Ectodermal cell (in vitro differentiated cells): Measurements from ENCODE around the gene RANGAP1.

ENCODE experiments used
- H3K27ac ChIP-seq: 2 replicates; pipeline ENCODE4 v1.7.0; 2013; ENCODE audit warnings: mild to moderate bottlenecking, low read depth, low read length; ENCODE audit not compliant: insufficient read depth, poor library complexity, severe bottlenecking
- H3K27me3 ChIP-seq: 2 replicates; pipeline ENCODE4 v1.7.0; 2013; ENCODE audit warnings: mild to moderate bottlenecking, low read length; ENCODE audit not compliant: insufficient read depth, control insufficient read depth, poor library complexity, severe bottlenecking
- H3K36me3 ChIP-seq: one replicate; pipeline ENCODE4 v1.7.0; 2013; ENCODE audit warnings: low read length; ENCODE audit not compliant: control insufficient read depth, insufficient read depth
- H3K4me1 ChIP-seq: one replicate; pipeline ENCODE4 v1.7.0; 2013; ENCODE audit warnings: low read length; ENCODE audit not compliant: control insufficient read depth, insufficient read depth
- H3K4me3 ChIP-seq: 2 replicates; pipeline ENCODE4 v1.7.0; 2013; ENCODE audit warnings: low read depth, low read length, control low read depth; ENCODE audit not compliant: insufficient read depth
- H3K9me3 ChIP-seq: 2 replicates; pipeline ENCODE4 v1.7.0; 2013; ENCODE audit warnings: mild to moderate bottlenecking, low read length, moderate library complexity; ENCODE audit not compliant: control insufficient read depth
- WGBS, 2 experiments: methylation state at CpG; one replicate each; pipeline ENCODE4 v1.1.7; 2013; ENCODE audit warnings: missing lambda C conversion rate in 2 of 2; 5-methylcytosine and 5-hydroxymethylcytosine counted together

Gene RANGAP1

GRCh38 chr22:41237707-41238569, 48.0 kb downstream of the RANGAP1 start:
- H3K27me3 ChIP-seq, result peaks cover 15% of the 10 kb centered on the region
- peaks cover 7% of the 10 kb centered on the region for H3K4me1 ChIP-seq
- no peak overlapping the region for H3K27ac ChIP-seq
- peak overlapping the region; percentile 35 for H3K4me3 ChIP-seq
- WGBS, 2 experiments, result 35 to 37% methylated on average over 97 of the region's 97 CpGs
- no peaks in the 10 kb centered on the region for H3K36me3 ChIP-seq
- H3K9me3 ChIP-seq, result no peaks in the 10 kb centered on the region

- Histone ChIP-seq H3K36me3 (no peaks in the 10 kb centered on the region), H3K9me3 (no peaks in the 10 kb centered on the region), H3K4me3 (peak overlapping the region; percentile 35), H3K4me1 (peaks cover 7% of the 10 kb centered on the region), H3K27ac (no peak overlapping the region), H3K27me3 (peaks cover 15% of the 10 kb centered on the region)
- WGBS, 2 experiments, result 65% methylated on average over 33 of the region's 33 CpGs
These were observed 48.8 kb downstream of the RANGAP1 start for GRCh38 chr22:41237036-41237706.

GRCh38 chr22:41234815-41235695, 50.9 kb downstream of the RANGAP1 start:
- peaks cover 15% of the 10 kb centered on the region for H3K27me3 ChIP-seq
- H3K27ac ChIP-seq, result no peak overlapping the region
- no peak overlapping the region for H3K4me3 ChIP-seq
- WGBS, 2 experiments, result 92 to 93% methylated on average over 19 of the region's 19 CpGs
- H3K36me3 ChIP-seq, result no peaks in the 10 kb centered on the region
- no peaks in the 10 kb centered on the region for H3K4me1 ChIP-seq
- no peaks in the 10 kb centered on the region for H3K9me3 ChIP-seq

GRCh38 chr22:41231369-41231768, 54.6 kb downstream of the RANGAP1 start:
- Histone ChIP-seq H3K4me3 (no peak overlapping the region), H3K27ac (no peak overlapping the region)
- WGBS, 2 experiments, result 89% methylated on average over 7 of the region's 7 CpGs

GRCh38 chr22:41230401-41230785, 55.6 kb downstream of the RANGAP1 start:
- H3K27ac ChIP-seq, result no peak overlapping the region
- no peaks in the 10 kb centered on the region for H3K27me3 ChIP-seq
- no peak overlapping the region for H3K4me3 ChIP-seq
- WGBS, 2 experiments, result 95 to 96% methylated on average over 9 of the region's 9 CpGs
- H3K36me3 ChIP-seq, result peaks cover 5% of the 10 kb centered on the region
- no peaks in the 10 kb centered on the region for H3K4me1 ChIP-seq
- H3K9me3 ChIP-seq, result no peaks in the 10 kb centered on the region

More at GRCh38 chr22:41231369-41231768, 54.6 kb downstream of the RANGAP1 start:
- no peaks in the 10 kb centered on the region for H3K9me3 ChIP-seq
- peaks cover 5% of the 10 kb centered on the region for H3K36me3 ChIP-seq
- H3K27me3 ChIP-seq, result no peaks in the 10 kb centered on the region
- H3K4me1 ChIP-seq, result no peaks in the 10 kb centered on the region

- H3K9me3 ChIP-seq, result no peaks in the 10 kb centered on the region
- H3K4me1 ChIP-seq, result no peaks in the 10 kb centered on the region
- H3K4me3 ChIP-seq, result no peak overlapping the region
- WGBS, 2 experiments, result 91 to 92% methylated on average over 17 of the region's 17 CpGs
- no peaks in the 10 kb centered on the region for H3K27me3 ChIP-seq
- no peak overlapping the region for H3K27ac ChIP-seq
- peaks cover 5% of the 10 kb centered on the region for H3K36me3 ChIP-seq
These were observed 56.1 kb downstream of the RANGAP1 start for GRCh38 chr22:41229730-41230400.

GRCh38 chr22:41229215-41229614, 56.8 kb downstream of the RANGAP1 start:
- Histone ChIP-seq H3K27ac (no peak overlapping the region), H3K4me1 (no peaks in the 10 kb centered on the region), H3K36me3 (peaks cover 5% of the 10 kb centered on the region), H3K4me3 (no peak overlapping the region), H3K9me3 (no peaks in the 10 kb centered on the region), H3K27me3 (no peaks in the 10 kb centered on the region)
- 94 to 96% methylated on average over 6 of the region's 6 CpGs for WGBS, 2 experiments

- H3K4me3 ChIP-seq, result no peak overlapping the region
- no peak overlapping the region for H3K27ac ChIP-seq
- H3K9me3 ChIP-seq, result no peaks in the 10 kb centered on the region
- H3K36me3 ChIP-seq, result peaks cover 5% of the 10 kb centered on the region
- WGBS, 2 experiments, result 94% methylated on average over 26 of the region's 26 CpGs
- no peaks in the 10 kb centered on the region for H3K27me3 ChIP-seq
- no peaks in the 10 kb centered on the region for H3K4me1 ChIP-seq
These were observed 59.0 kb downstream of the RANGAP1 start for GRCh38 chr22:41226723-41227655.

GRCh38 chr22:41223535-41223934, 62.5 kb downstream of the RANGAP1 start:
- WGBS, 2 experiments, result 95 to 97% methylated on average over 7 of the region's 7 CpGs
- Histone ChIP-seq H3K36me3 (peaks cover 10% of the 10 kb centered on the region), H3K4me3 (no peak overlapping the region)

More at GRCh38 chr22:41223535-41223934, 62.5 kb downstream of the RANGAP1 start:
- Histone ChIP-seq H3K4me1 (no peaks in the 10 kb centered on the region), H3K9me3 (no peaks in the 10 kb centered on the region), H3K27ac (no peak overlapping the region), H3K27me3 (no peaks in the 10 kb centered on the region)
